GM23248 (cell line): Measurements from ENCODE around the gene ACTN1.

Experiments used
- EZH2 ChIP-seq: fragments of 200-600 bp; sonication (generic); IDR thresholded peaks from 2 replicates; pipeline ENCODE4 v1.6.1; 2018; ENCODE audit warnings: antibody characterized with exemption, mild to moderate bottlenecking; ENCODE audit not compliant: insufficient read depth, poor library complexity, severe bottlenecking
- EZH2phosphoT487 ChIP-seq: fragments of 200-600 bp; sonication (generic); IDR thresholded peaks from 2 replicates; pipeline ENCODE4 v1.6.1; 2018; ENCODE audit warnings: antibody characterized with exemption, moderate library complexity, mild to moderate bottlenecking, low read depth; ENCODE audit not compliant: insufficient read depth

DNA sequence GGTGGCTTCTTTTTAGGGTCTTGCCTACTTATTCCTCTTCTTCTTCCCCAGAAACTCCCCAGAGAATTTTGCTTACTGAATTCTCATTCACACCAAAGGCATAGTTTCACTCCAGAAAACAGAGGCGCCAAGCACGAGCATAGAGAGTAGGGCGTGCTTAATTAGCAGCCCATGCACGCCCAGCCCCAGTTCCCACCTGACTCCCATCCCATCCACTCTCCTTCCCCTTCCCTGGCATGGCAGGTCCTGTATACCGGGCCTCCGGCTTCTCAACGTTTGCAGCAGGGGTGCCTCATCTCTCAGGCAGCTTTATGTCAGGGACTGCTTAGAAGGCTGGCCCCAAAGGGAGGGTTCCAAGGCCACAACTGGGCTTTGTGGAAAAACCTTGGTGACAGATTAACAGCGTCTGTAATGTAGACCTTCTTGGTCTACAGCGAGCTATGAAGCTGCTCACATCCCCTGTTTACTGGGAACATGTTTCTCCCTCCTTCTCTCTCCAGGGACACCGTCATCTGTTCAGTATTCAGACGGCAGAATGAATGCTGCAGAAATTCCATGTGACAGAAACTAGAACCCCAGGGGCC, 62.7 kb downstream of the ACTN1 start:
- TF ChIP-seq EZH2phosphoT487 = no peak
- no peak for TF ChIP-seq EZH2
